Trophoblast cell (in vitro differentiated cells and primary cell): Measurements from ENCODE around the gene GRM2.
"Not testable (repeated sequence)": the region's sequence is repeated elsewhere in the genome, so short reads cannot be mapped to it uniquely, and the experiment has no call there.

ENCODE experiments used
- DNase-seq, 2 donors: peaks; one replicate each; pipeline ENCODE4 v3.0.0-alpha.2; 2016
- H2AFZ ChIP-seq: 2 replicates; pipeline ENCODE4 v1.6.1; 2013; ENCODE audit warnings: low read length, moderate library complexity, mild to moderate bottlenecking; ENCODE audit not compliant: insufficient read depth, poor library complexity
- H2AK5ac ChIP-seq: 2 replicates; pipeline ENCODE4 v1.6.1; 2013; ENCODE audit warnings: mild to moderate bottlenecking, low read length
- H2BK120ac ChIP-seq: 2 replicates; pipeline ENCODE4 v1.6.1; 2013; ENCODE audit warnings: low read length, mild to moderate bottlenecking, moderate library complexity; ENCODE audit not compliant: insufficient read depth, poor library complexity
- H2BK12ac ChIP-seq: 2 replicates; pipeline ENCODE4 v1.6.1; 2013; ENCODE audit warnings: mild to moderate bottlenecking, low read length, moderate library complexity
- H2BK5ac ChIP-seq: 2 replicates; pipeline ENCODE4 v1.6.1; 2013; ENCODE audit warnings: low read length, low read depth, moderate library complexity, mild to moderate bottlenecking; ENCODE audit not compliant: poor library complexity
- H3K14ac ChIP-seq: 2 replicates; pipeline ENCODE4 v1.6.1; 2013; ENCODE audit warnings: mild to moderate bottlenecking, low read length
- H3K18ac ChIP-seq: 2 replicates; pipeline ENCODE4 v1.6.1; 2013; ENCODE audit warnings: mild to moderate bottlenecking, low read length
- H3K23ac ChIP-seq: 2 replicates; pipeline ENCODE4 v1.6.1; 2013; ENCODE audit warnings: low read length
- H3K27ac ChIP-seq: 2 replicates; pipeline ENCODE4 v1.5.1; 2013; ENCODE audit warnings: low read depth, mild to moderate bottlenecking, inconsistent platforms, low read length, moderate library complexity
- H3K27me3 ChIP-seq: 2 replicates; pipeline ENCODE4 v1.6.1; 2013; ENCODE audit warnings: inconsistent platforms, mild to moderate bottlenecking, low read length, moderate library complexity; ENCODE audit not compliant: insufficient read depth
- H3K36me3 ChIP-seq, 2 experiments: 1 replicate in 1 of 2; 2 replicates in 1 of 2; pipeline ENCODE4 v1.6.1; 2013; ENCODE audit warnings: low read length in 2 of 2, mild to moderate bottlenecking in 2 of 2, moderate library complexity in 1 of 2; ENCODE audit not compliant: insufficient read depth in 2 of 2, control insufficient read depth in 1 of 2
- H3K4ac ChIP-seq: 2 replicates; pipeline ENCODE4 v1.6.1; 2013; ENCODE audit warnings: low read depth, mild to moderate bottlenecking, low read length, moderate library complexity
- H3K4me1 ChIP-seq, 2 experiments: 1 replicate in 1 of 2; 2 replicates in 1 of 2; pipeline ENCODE4 v1.6.1; 2013; ENCODE audit warnings: low read length in 2 of 2, mild to moderate bottlenecking in 2 of 2, moderate library complexity in 1 of 2; ENCODE audit not compliant: insufficient read depth in 2 of 2, control insufficient read depth in 1 of 2
- H3K4me2 ChIP-seq: 2 replicates; pipeline ENCODE4 v1.6.1; 2013; ENCODE audit warnings: inconsistent platforms, mild to moderate bottlenecking, low read length, moderate library complexity
- H3K4me3 ChIP-seq: 2 replicates; pipeline ENCODE4 v1.5.1; 2013; ENCODE audit warnings: mild to moderate bottlenecking, low read depth, low read length, inconsistent platforms
- H3K79me1 ChIP-seq: one replicate; pipeline ENCODE4 v1.6.1; 2013; ENCODE audit warnings: low read length
- H3K79me2 ChIP-seq: 2 replicates; pipeline ENCODE4 v1.6.1; 2013; ENCODE audit warnings: low read length, mild to moderate bottlenecking; ENCODE audit not compliant: control insufficient read depth, insufficient read depth, poor library complexity
- H3K9ac ChIP-seq: 2 replicates; pipeline ENCODE4 v1.6.1; 2013; ENCODE audit warnings: mild to moderate bottlenecking, low read length
- H3K9me3 ChIP-seq: 2 replicates; pipeline ENCODE4 v1.6.1; 2013; ENCODE audit warnings: low read depth, mild to moderate bottlenecking, control low read depth, inconsistent platforms, low read length; ENCODE audit not compliant: insufficient read depth
- H4K12ac ChIP-seq: 2 replicates; pipeline ENCODE4 v1.6.1; 2013; ENCODE audit warnings: low read depth, mild to moderate bottlenecking, low read length, moderate library complexity
- H4K8ac ChIP-seq: 2 replicates; pipeline ENCODE4 v1.6.1; 2013; ENCODE audit warnings: low read depth, mild to moderate bottlenecking, low read length, moderate library complexity
- H4K91ac ChIP-seq: one replicate; pipeline ENCODE4 v1.6.1; 2013; ENCODE audit warnings: low read depth, mild to moderate bottlenecking, low read length, moderate library complexity
- WGBS: extraction: QIAGEN DNeasy Blood & Tissue Kit; methylation state at CpG from one replicate; pipeline ENCODE4 v1.1.7; 2013; ENCODE audit warnings: missing lambda C conversion rate; ENCODE audit not compliant: insufficient read length, insufficient coverage; ENCODE audit errors: extremely low coverage; 5-methylcytosine and 5-hydroxymethylcytosine counted together

GRM2 gene

GRCh38 chr3:51748327-51748726 is 41.5 kb downstream of the GRM2 start:
- H3K18ac ChIP-seq = no peak overlapping the region
- H4K91ac ChIP-seq = no peak overlapping the region
- no peaks in the 10 kb centered on the region for H3K79me1 ChIP-seq
- no peaks in the 10 kb centered on the region for H3K9me3 ChIP-seq
- H3K4me1 ChIP-seq = no peaks in the 10 kb centered on the region
- no peak overlapping the region for H2AFZ ChIP-seq
- H3K36me3 ChIP-seq = no peaks in the 10 kb centered on the region
- H3K4me3 ChIP-seq = no peak overlapping the region
- no peak overlapping the region for H3K9ac ChIP-seq
- no peaks in the 10 kb centered on the region for H3K27me3 ChIP-seq
- no peak overlapping the region for H4K12ac ChIP-seq
- no peak overlapping the region for H2BK120ac ChIP-seq
- H4K8ac ChIP-seq = no peak overlapping the region
- H3K4me2 ChIP-seq = no peak overlapping the region
- H2BK5ac ChIP-seq = no peak overlapping the region
- H3K4ac ChIP-seq = no peak overlapping the region
- no peak overlapping the region for H3K23ac ChIP-seq
- H3K14ac ChIP-seq = no peak overlapping the region
- no peak overlapping the region for H2AK5ac ChIP-seq
- H3K27ac ChIP-seq = no peak overlapping the region
- WGBS = no CpG with 5 or more reads among the region's 1 CpG
- H2BK12ac ChIP-seq = no peak overlapping the region
- no peaks in the 10 kb centered on the region for H3K79me2 ChIP-seq
- DNase-seq = no peak

GRCh38 chr3:51750878-51751277 is 44.0 kb downstream of the GRM2 start:
- H3K79me1 ChIP-seq = no peaks in the 10 kb centered on the region
- DNase-seq = no peak
- H3K9me3 ChIP-seq = peaks cover 2% of the 10 kb centered on the region
- no peak overlapping the region for H2AFZ ChIP-seq
- H2BK120ac ChIP-seq = no peak overlapping the region
- H3K23ac ChIP-seq = no peak overlapping the region
- H4K91ac ChIP-seq = no peak overlapping the region
- no peak overlapping the region for H3K4ac ChIP-seq
- no peak overlapping the region for H3K4me2 ChIP-seq
- H2BK5ac ChIP-seq = no peak overlapping the region
- H3K4me3 ChIP-seq = no peak overlapping the region
- WGBS = no CpG with 5 or more reads among the region's 1 CpG
- no peak overlapping the region for H3K14ac ChIP-seq
- no peak overlapping the region for H3K9ac ChIP-seq
- H3K27ac ChIP-seq = no peak overlapping the region
- H2BK12ac ChIP-seq = no peak overlapping the region
- H2AK5ac ChIP-seq = no peak overlapping the region
- H4K8ac ChIP-seq = no peak overlapping the region
- H3K36me3 ChIP-seq = no peaks in the 10 kb centered on the region
- no peak overlapping the region for H4K12ac ChIP-seq
- no peaks in the 10 kb centered on the region for H3K79me2 ChIP-seq
- no peaks in the 10 kb centered on the region for H3K4me1 ChIP-seq
- no peak overlapping the region for H3K18ac ChIP-seq
- H3K27me3 ChIP-seq = no peaks in the 10 kb centered on the region

GRCh38 chr3:51751287-51751686 is 44.4 kb downstream of the GRM2 start:
- no peak overlapping the region for H3K4me3 ChIP-seq
- no peaks in the 10 kb centered on the region for H3K79me1 ChIP-seq
- H3K4ac ChIP-seq = no peak overlapping the region
- no peak overlapping the region for H3K23ac ChIP-seq
- no peaks in the 10 kb centered on the region for H3K79me2 ChIP-seq
- H4K91ac ChIP-seq = no peak overlapping the region
- H3K4me1 ChIP-seq = no peaks in the 10 kb centered on the region
- H3K27me3 ChIP-seq = no peaks in the 10 kb centered on the region
- H4K12ac ChIP-seq = no peak overlapping the region
- peaks cover 2% of the 10 kb centered on the region for H3K9me3 ChIP-seq
- no peak overlapping the region for H3K14ac ChIP-seq
- WGBS = no CpG with 5 or more reads among the region's 2 CpGs
- H3K36me3 ChIP-seq = no peaks in the 10 kb centered on the region
- no peak overlapping the region for H2BK120ac ChIP-seq
- no peak overlapping the region for H2AK5ac ChIP-seq
- H2BK12ac ChIP-seq = no peak overlapping the region
- H3K4me2 ChIP-seq = no peak overlapping the region
- H3K9ac ChIP-seq = no peak overlapping the region
- no peak overlapping the region for H2BK5ac ChIP-seq
- H3K18ac ChIP-seq = no peak overlapping the region
- no peak overlapping the region for H2AFZ ChIP-seq
- H3K27ac ChIP-seq = no peak overlapping the region
- DNase-seq = no peak
- H4K8ac ChIP-seq = no peak overlapping the region

GRCh38 chr3:51753763-51754750 is 47.2 kb downstream of the GRM2 start:
- not testable (repeated sequence) for H3K18ac ChIP-seq, H3K4me1 ChIP-seq, H3K14ac ChIP-seq, H2AFZ ChIP-seq, H2AK5ac ChIP-seq, H3K27me3 ChIP-seq, H3K36me3 ChIP-seq, H3K23ac ChIP-seq, H2BK120ac ChIP-seq, H3K79me1 ChIP-seq, H2BK5ac ChIP-seq, H4K91ac ChIP-seq, H3K27ac ChIP-seq, H3K9me3 ChIP-seq, H3K79me2 ChIP-seq, H3K4me2 ChIP-seq, DNase-seq, H2BK12ac ChIP-seq, H3K4ac ChIP-seq, H3K9ac ChIP-seq, H4K8ac ChIP-seq, H4K12ac ChIP-seq, H3K4me3 ChIP-seq
- WGBS = no CpG with 5 or more reads among the region's 13 CpGs
